ENCODE data around the gene CRIM1. TPM values are rescaled to one million over a fixed set of nuclear protein-coding genes. Genes with fewer than 3 reads are reported as not detected.

CRIM1 gene
- total RNA-seq, 4 donors from 2014 or later = 16.4 to 107 (median 29.9) TPM

DNA sequence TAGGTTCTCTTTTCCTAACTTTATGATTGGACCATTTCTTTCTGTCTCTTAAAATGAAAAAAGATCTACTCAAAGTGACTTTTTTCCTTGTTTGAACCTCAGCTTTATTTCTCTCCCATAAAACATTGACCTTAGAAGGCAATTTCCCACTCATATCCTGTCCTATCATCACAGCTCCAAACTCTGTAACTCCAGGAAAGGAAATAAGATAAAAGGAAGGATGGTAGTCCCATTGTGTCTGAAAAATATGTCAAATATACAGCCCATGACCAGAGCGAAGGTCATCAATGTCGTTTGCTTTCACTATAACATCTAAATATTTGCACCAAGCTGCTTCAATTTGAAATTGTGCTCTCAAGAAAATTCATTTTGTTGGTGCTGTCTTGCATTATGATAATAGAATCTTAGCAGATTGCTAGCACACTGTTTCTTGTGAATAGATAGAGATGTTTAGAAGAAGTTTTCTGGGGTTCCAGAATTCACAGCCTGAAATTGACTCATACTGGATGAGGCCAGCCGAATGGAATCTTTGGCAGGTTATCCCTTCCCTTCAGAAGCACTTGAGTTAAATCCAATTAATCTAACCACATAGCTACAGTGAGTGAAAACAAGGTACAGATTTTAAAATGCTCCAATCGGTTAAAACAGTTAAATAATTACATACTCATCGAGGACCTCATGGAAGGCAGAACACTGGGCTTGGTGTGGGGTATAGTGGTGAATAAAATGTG, 95.1 kb downstream of the CRIM1 start:
- WGBS, 2 donors = 48 to 51% methylated on average over 5 of the region's 5 CpGs
- no peak for DNase-seq
- H3K27me3 ChIP-seq = no peaks in the 10 kb centered on the region
- no peak overlapping the region for H3K4me3 ChIP-seq
- peaks cover 0 to 76% (median 17%) of the 10 kb centered on the region in 3 donors for H3K4me1 ChIP-seq
- TF ChIP-seq, protein P1, sequence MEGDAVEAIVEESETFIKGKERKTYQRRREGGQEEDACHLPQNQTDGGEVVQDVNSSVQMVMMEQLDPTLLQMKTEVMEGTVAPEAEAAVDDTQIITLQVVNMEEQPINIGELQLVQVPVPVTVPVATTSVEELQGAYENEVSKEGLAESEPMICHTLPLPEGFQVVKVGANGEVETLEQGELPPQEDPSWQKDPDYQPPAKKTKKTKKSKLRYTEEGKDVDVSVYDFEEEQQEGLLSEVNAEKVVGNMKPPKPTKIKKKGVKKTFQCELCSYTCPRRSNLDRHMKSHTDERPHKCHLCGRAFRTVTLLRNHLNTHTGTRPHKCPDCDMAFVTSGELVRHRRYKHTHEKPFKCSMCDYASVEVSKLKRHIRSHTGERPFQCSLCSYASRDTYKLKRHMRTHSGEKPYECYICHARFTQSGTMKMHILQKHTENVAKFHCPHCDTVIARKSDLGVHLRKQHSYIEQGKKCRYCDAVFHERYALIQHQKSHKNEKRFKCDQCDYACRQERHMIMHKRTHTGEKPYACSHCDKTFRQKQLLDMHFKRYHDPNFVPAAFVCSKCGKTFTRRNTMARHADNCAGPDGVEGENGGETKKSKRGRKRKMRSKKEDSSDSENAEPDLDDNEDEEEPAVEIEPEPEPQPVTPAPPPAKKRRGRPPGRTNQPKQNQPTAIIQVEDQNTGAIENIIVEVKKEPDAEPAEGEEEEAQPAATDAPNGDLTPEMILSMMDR (IDR thresholded peaks at IDR 0.05) = no peak
- TF ChIP-seq POLR2A (IDR thresholded peaks at IDR 0.05) = no peak
- peak overlapping the region in 3 of 4 donors; percentile 70 to 78 (median 76) for H3K27ac ChIP-seq
- H3K9me3 ChIP-seq = no peaks in the 10 kb centered on the region
- intact Hi-C loops (cut with DNase I) = loop anchor here (10.0 kb wide), 1 partner anchor 86 kb away; no protein-coding TSS in a partner anchor
- H3K36me3 ChIP-seq = peaks cover 0 to 30% (median 0%) of the 10 kb centered on the region in 3 donors

DNA sequence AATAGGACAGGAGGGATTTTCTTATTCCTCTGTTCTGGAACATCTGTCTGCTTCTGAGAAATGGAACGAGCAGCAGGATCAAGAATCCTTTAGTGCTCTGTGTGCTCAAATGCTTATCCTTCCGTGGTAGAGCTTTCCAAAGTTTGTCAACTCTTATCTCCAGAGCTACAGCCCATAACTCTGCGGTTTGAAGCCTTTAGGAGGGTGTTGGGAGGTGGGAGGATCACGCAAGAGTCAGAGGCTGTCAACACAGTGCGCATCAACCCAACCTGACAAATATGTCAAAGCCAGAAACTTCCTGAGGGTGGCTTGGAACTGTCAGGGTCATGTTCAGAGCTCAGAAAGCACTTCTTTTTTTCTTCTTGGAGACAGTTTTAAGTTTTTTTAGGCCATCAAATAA, 95.9 kb downstream of the CRIM1 start:
- no peak for TF ChIP-seq POLR2A (IDR thresholded peaks at IDR 0.05)
- TF ChIP-seq, protein P1 (IDR thresholded peaks at IDR 0.05) = no peak
- WGBS, 2 donors = 62 to 77% methylated on average over 5 of the region's 5 CpGs
- H3K27ac ChIP-seq = peak overlapping the region in 3 of 4 donors; percentile 66 to 76 (median 70)
- no peak for DNase-seq
- H3K4me1 ChIP-seq = peaks cover 0 to 76% (median 24%) of the 10 kb centered on the region in 3 donors
- peaks cover 0 to 30% (median 0%) of the 10 kb centered on the region in 3 donors for H3K36me3 ChIP-seq
- intact Hi-C loops (cut with DNase I) = loop anchor here (10.0 kb wide), 1 partner anchor 87 kb away; no protein-coding TSS in a partner anchor
- no peaks in the 10 kb centered on the region for H3K9me3 ChIP-seq
- H3K27me3 ChIP-seq = no peaks in the 10 kb centered on the region
- H3K4me3 ChIP-seq = no peak overlapping the region

DNA sequence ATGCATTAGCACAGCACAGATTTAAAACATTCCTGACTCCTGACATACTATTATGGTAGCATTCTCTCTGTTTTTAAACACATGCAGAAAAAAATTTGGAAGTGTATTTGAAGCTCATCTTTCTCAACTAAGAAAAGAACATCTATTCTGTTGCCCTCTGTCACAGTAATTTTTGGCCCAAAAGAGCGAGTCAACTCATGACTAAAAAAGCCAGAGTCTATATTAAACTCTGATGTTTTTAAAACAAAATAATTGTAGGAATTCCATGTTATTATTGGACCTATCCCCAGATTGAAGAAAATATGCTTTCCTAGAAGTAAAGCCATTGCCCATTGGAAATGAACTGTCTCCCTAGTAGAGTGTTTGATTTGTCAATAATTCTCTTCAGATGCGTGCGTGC, 96.7 kb downstream of the CRIM1 start:
- H3K27me3 ChIP-seq = no peaks in the 10 kb centered on the region
- peak overlapping the region in 2 of 4 donors; percentile 70 to 76 for H3K27ac ChIP-seq
- peaks cover 0 to 76% (median 24%) of the 10 kb centered on the region in 3 donors for H3K4me1 ChIP-seq
- H3K4me3 ChIP-seq = no peak overlapping the region
- H3K9me3 ChIP-seq = no peaks in the 10 kb centered on the region
- intact Hi-C loops (cut with DNase I) = loop anchor here (10.0 kb wide), 1 partner anchor 87 kb away; no protein-coding TSS in a partner anchor
- no peak for DNase-seq
- WGBS, 2 donors = 56 to 81% methylated on average over 3 of the region's 3 CpGs
- H3K36me3 ChIP-seq = peaks cover 0 to 23% (median 0%) of the 10 kb centered on the region in 3 donors
- TF ChIP-seq, protein P1 (IDR thresholded peaks at IDR 0.05) = no peak
- TF ChIP-seq POLR2A (IDR thresholded peaks at IDR 0.05) = no peak

DNA sequence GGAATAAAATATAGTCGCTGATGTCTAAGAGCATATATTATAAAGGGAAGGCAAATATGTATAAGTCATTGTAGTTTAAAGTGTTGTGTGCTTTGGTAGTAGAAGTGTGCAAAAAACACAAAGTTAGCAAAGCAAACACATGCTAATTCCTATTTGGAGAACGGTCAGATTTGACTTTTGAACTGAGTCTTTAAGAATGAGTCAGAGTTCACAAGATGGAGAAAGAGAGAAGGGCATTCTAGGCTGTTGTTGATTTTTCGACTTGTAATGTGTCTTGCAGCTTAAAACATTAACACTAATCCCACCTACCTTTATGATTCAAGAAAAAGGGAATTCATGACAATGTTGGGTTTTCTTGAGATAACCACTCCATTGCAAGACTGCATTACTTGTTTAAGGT, 98.1 kb downstream of the CRIM1 start:
- H3K9me3 ChIP-seq = no peaks in the 10 kb centered on the region
- DNase-seq = no peak
- no peak for TF ChIP-seq POLR2A (IDR thresholded peaks at IDR 0.05)
- TF ChIP-seq, protein P1 (IDR thresholded peaks at IDR 0.05) = no peak
- peaks cover 0 to 12% (median 0%) of the 10 kb centered on the region in 3 donors for H3K36me3 ChIP-seq
- peak overlapping the region in 3 of 4 donors; percentile 49 to 70 (median 51) for H3K27ac ChIP-seq
- H3K4me3 ChIP-seq = no peak overlapping the region
- intact Hi-C loops (cut with DNase I) = loop anchor here (10.0 kb wide), 1 partner anchor 89 kb away; no protein-coding TSS in a partner anchor
- WGBS, 2 donors = 52 to 55% methylated on average over 3 of the region's 3 CpGs
- H3K27me3 ChIP-seq = no peaks in the 10 kb centered on the region
- peaks cover 0 to 87% (median 27%) of the 10 kb centered on the region in 3 donors for H3K4me1 ChIP-seq

DNA sequence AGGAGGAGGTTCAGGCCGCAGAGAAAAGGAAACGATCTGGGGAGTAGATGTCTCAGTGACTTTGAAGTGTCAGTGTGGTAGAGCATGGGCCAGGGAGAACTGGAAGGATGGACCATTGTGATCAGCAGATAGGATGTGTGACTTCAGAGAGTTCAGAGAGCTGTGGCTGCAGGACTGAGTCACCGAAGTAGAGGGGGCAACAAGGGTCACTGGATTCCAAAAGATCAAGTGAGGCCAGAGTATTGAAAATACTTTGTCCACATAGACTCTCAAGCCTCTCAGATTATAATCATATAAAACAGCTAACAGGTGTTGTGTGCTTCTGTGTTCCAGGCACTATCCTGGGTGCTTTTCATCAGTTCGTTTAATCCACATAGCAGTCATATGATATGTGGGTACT, 99.4 kb downstream of the CRIM1 start:
- TF ChIP-seq, protein P1 (IDR thresholded peaks at IDR 0.05) = no peak
- no peak for TF ChIP-seq POLR2A (IDR thresholded peaks at IDR 0.05)
- H3K4me3 ChIP-seq = no peak overlapping the region
- no peaks in the 10 kb centered on the region for H3K27me3 ChIP-seq
- H3K36me3 ChIP-seq = peaks cover 0 to 5% (median 0%) of the 10 kb centered on the region in 3 donors
- H3K4me1 ChIP-seq = peaks cover 0 to 90% (median 32%) of the 10 kb centered on the region in 3 donors
- H3K9me3 ChIP-seq = no peaks in the 10 kb centered on the region
- no peak for DNase-seq
- WGBS, 2 donors = 74 to 84% methylated on average over 4 of the region's 4 CpGs
- intact Hi-C loops (cut with DNase I) = loop anchor here (10.0 kb wide), 1 partner anchor 90 kb away; no protein-coding TSS in a partner anchor
- peak overlapping the region in 3 of 4 donors; percentile 21 to 75 (median 70) for H3K27ac ChIP-seq
